Left ventricle myocardium inferior (tissue), 1 donor: ENCODE data around the gene HSP90AB1. TPM values are rescaled to one million over a fixed set of nuclear protein-coding genes. Genes with fewer than 3 reads are reported as not detected.

ENCODE experiments used
- DNase-seq: peaks from one replicate; pipeline ENCODE4 v3.0.0-alpha.2; 2020
- H3K27ac ChIP-seq: fragments of 200-600 bp; replicated peaks from 2 replicates; pipeline ENCODE4 v1.8.0; 2021
- H3K27me3 ChIP-seq: fragments of 200-600 bp; 2 replicates; pipeline ENCODE4 v1.8.0; 2021; ENCODE audit warnings: low read depth
- H3K36me3 ChIP-seq: fragments of 200-600 bp; 2 replicates; pipeline ENCODE4 v1.8.0; 2021
- H3K4me1 ChIP-seq: fragments of 200-600 bp; 2 replicates; pipeline ENCODE4 v1.8.0; 2021
- H3K4me3 ChIP-seq: fragments of 200-600 bp; 2 replicates; pipeline ENCODE4 v1.8.0; 2021; ENCODE audit warnings: mild to moderate bottlenecking, moderate library complexity
- H3K9me3 ChIP-seq: fragments of 200-600 bp; replicated peaks from 2 replicates; pipeline ENCODE4 v1.8.0; 2021
- CTCF ChIP-seq: fragments of 200-600 bp; IDR thresholded peaks from 2 replicates; pipeline ENCODE4 v1.8.0; 2021; ENCODE audit warnings: antibody characterized with exemption, mild to moderate bottlenecking, borderline replicate concordance
- intact Hi-C: fragments of 100-400 bp; cut with micrococcal nuclease; formaldehyde crosslinking; loops from one replicate; pipeline ENCODE4 v1.11.0; 2022
- total RNA-seq: library from RNA; stranded (reverse); fragmentation: NEBNext Ultra II Directional; extraction: Animal tissue kit (Norgen Biotek cat#: 25700); gene quantifications from one replicate; pipeline ENCODE4 v1.2.1, GENCODE V29; 2021
- donor health status: DM: no; HTN: yes; CAD: no; lungs with severe emphysema.

The HSP90AB1 gene
- total RNA-seq, 1 donor from 2014 or later: 786 TPM

- intact Hi-C loops: no loop called here
- Histone ChIP-seq H3K9me3 (no peaks in the 10 kb centered on the region), H3K4me3 (peak overlapping the region; percentile 70), H3K36me3 (peaks cover 23% of the 10 kb centered on the region), H3K4me1 (peaks cover 15% of the 10 kb centered on the region), H3K27ac (no peak overlapping the region), H3K27me3 (peaks cover 57% of the 10 kb centered on the region)
- DNase-seq: peak; percentile 41
- TF ChIP-seq CTCF: no peak
Observed at GRCh38 chr6:44297063-44298038, 50.5 kb downstream of the HSP90AB1 start.

GRCh38 chr6:44298055-44298803, 51.3 kb downstream of the HSP90AB1 start:
- no peak for TF ChIP-seq CTCF
- intact Hi-C loops: no loop called here
- H3K27me3 ChIP-seq: peaks cover 49% of the 10 kb centered on the region
- DNase-seq: no peak
- no peaks in the 10 kb centered on the region for H3K9me3 ChIP-seq
- H3K27ac ChIP-seq: no peak overlapping the region
- peaks cover 15% of the 10 kb centered on the region for H3K4me1 ChIP-seq
- H3K36me3 ChIP-seq: peaks cover 31% of the 10 kb centered on the region
- peak overlapping the region; percentile 70 for H3K4me3 ChIP-seq

- H3K27ac ChIP-seq: no peak overlapping the region
- peaks cover 15% of the 10 kb centered on the region for H3K4me1 ChIP-seq
- no peaks in the 10 kb centered on the region for H3K9me3 ChIP-seq
- intact Hi-C loops: no loop called here
- peaks cover 42% of the 10 kb centered on the region for H3K27me3 ChIP-seq
- TF ChIP-seq CTCF: no peak
- no peak overlapping the region for H3K4me3 ChIP-seq
- H3K36me3 ChIP-seq: peaks cover 38% of the 10 kb centered on the region
- no peak for DNase-seq
Observed at GRCh38 chr6:44298864-44299263, 52.0 kb downstream of the HSP90AB1 start.

- peaks cover 15% of the 10 kb centered on the region for H3K4me1 ChIP-seq
- intact Hi-C loops: no loop called here
- TF ChIP-seq CTCF: no peak
- peaks cover 27% of the 10 kb centered on the region for H3K27me3 ChIP-seq
- DNase-seq: no peak
- no peak overlapping the region for H3K4me3 ChIP-seq
- peaks cover 53% of the 10 kb centered on the region for H3K36me3 ChIP-seq
- no peak overlapping the region for H3K27ac ChIP-seq
- no peaks in the 10 kb centered on the region for H3K9me3 ChIP-seq
Observed at GRCh38 chr6:44300292-44300823, 53.5 kb downstream of the HSP90AB1 start.

GRCh38 chr6:44301106-44301505, 54.2 kb downstream of the HSP90AB1 start:
- Histone ChIP-seq H3K4me3 (no peak overlapping the region), H3K36me3 (peaks cover 60% of the 10 kb centered on the region), H3K27ac (no peak overlapping the region), H3K27me3 (peaks cover 20% of the 10 kb centered on the region), H3K4me1 (peaks cover 15% of the 10 kb centered on the region), H3K9me3 (no peaks in the 10 kb centered on the region)
- intact Hi-C loops: no loop called here
- DNase-seq: no peak
- TF ChIP-seq CTCF: no peak
